A673 (cell line): ENCODE results near the gene ZBTB21.

ENCODE experiments used
- EZH2 ChIP-seq: fragments of 200-600 bp; sonication (generic); IDR thresholded peaks from 2 replicates; pipeline ENCODE4 v1.6.1; 2017; ENCODE audit warnings: borderline replicate concordance, low read depth, mild to moderate bottlenecking, mixed read lengths, antibody characterized with exemption, low read length; ENCODE audit not compliant: poor library complexity, severe bottlenecking
- TF ChIP-seq, protein P1 (sequence below): fragments of 300-800, 200-600 bp; sonication (generic); conservative IDR thresholded peaks from 2 replicates; pipeline ENCODE4 v1.5.1; 2017; ENCODE audit warnings: low read depth, mild to moderate bottlenecking, antibody characterized with exemption, low read length, moderate library complexity, mixed read lengths

DNA sequence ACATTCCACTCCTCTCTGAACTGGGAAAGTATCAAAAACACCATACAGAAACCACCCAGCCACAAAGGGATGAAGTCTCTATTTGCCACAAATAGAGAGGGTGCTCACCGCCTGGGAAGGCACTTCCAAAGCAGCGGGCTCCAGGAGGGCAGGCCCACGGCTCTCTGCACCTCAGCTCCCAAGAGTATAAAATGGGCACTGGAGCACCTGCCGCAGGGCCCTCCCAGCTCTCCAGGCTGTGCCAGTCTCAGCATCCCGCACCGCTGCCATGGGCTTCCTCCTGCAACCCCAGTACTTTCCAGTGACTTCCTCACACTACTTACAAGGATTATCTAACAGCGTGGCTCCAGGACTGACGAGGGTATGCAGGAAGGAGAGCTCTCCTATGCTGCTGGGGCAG, 70.8 kb downstream of the ZBTB21 start:
- TF ChIP-seq, protein P1, sequence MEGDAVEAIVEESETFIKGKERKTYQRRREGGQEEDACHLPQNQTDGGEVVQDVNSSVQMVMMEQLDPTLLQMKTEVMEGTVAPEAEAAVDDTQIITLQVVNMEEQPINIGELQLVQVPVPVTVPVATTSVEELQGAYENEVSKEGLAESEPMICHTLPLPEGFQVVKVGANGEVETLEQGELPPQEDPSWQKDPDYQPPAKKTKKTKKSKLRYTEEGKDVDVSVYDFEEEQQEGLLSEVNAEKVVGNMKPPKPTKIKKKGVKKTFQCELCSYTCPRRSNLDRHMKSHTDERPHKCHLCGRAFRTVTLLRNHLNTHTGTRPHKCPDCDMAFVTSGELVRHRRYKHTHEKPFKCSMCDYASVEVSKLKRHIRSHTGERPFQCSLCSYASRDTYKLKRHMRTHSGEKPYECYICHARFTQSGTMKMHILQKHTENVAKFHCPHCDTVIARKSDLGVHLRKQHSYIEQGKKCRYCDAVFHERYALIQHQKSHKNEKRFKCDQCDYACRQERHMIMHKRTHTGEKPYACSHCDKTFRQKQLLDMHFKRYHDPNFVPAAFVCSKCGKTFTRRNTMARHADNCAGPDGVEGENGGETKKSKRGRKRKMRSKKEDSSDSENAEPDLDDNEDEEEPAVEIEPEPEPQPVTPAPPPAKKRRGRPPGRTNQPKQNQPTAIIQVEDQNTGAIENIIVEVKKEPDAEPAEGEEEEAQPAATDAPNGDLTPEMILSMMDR: no peak
- TF ChIP-seq EZH2: no peak
